ENCODE measurements around the gene BBS9.

BBS9 gene

GRCh38 chr7:33400214-33400538, 270.8 kb downstream of the BBS9 start:
- no peak for TF ChIP-seq CTCF (conservative IDR thresholded peaks at IDR 0.05; ENCODE audit: low read length)
- no peak overlapping the region for H3K4me3 ChIP-seq (ENCODE audit: low read length)
- DNase-seq (ENCODE audit: low read depth): no peak

GRCh38 chr7:33410266-33410665, 280.9 kb downstream of the BBS9 start:
- H3K4me3 ChIP-seq (ENCODE audit: low read length): no peak overlapping the region
- no peak for TF ChIP-seq CTCF (conservative IDR thresholded peaks at IDR 0.05; ENCODE audit: low read length)
- DNase-seq (ENCODE audit: low read depth): no peak

GRCh38 chr7:33411020-33411419, 281.7 kb downstream of the BBS9 start:
- DNase-seq (ENCODE audit: low read depth): peak; percentile 22
- H3K4me3 ChIP-seq (ENCODE audit: low read length): no peak overlapping the region
- no peak for TF ChIP-seq CTCF (conservative IDR thresholded peaks at IDR 0.05; ENCODE audit: low read length)

GRCh38 chr7:33412331-33412730, 283.0 kb downstream of the BBS9 start:
- no peak for TF ChIP-seq CTCF (conservative IDR thresholded peaks at IDR 0.05; ENCODE audit: low read length)
- no peak overlapping the region for H3K4me3 ChIP-seq (ENCODE audit: low read length)
- no peak for DNase-seq (ENCODE audit: low read depth)

GRCh38 chr7:33418251-33418701, 288.9 kb downstream of the BBS9 start:
- DNase-seq (ENCODE audit: low read depth): peak; percentile 78
- TF ChIP-seq CTCF (conservative IDR thresholded peaks at IDR 0.05; ENCODE audit: low read length): no peak
- H3K4me3 ChIP-seq (ENCODE audit: low read length): no peak overlapping the region

GRCh38 chr7:33420311-33420940, 291.1 kb downstream of the BBS9 start:
- DNase-seq (ENCODE audit: low read depth): no peak
- no peak overlapping the region for H3K4me3 ChIP-seq (ENCODE audit: low read length)
- no peak for TF ChIP-seq CTCF (conservative IDR thresholded peaks at IDR 0.05; ENCODE audit: low read length)

- DNase-seq (ENCODE audit: low read depth): peak; percentile 48
- H3K4me3 ChIP-seq (ENCODE audit: low read length): no peak overlapping the region
- TF ChIP-seq CTCF (conservative IDR thresholded peaks at IDR 0.05; ENCODE audit: low read length): peak; percentile 55
These were observed 292.1 kb downstream of the BBS9 start for GRCh38 chr7:33421429-33421828.

Measured in AG10803 (cell line).